GM21737 (cell line): ENCODE data around the gene TMEM79.
"Not testable (repeated sequence)": the region's sequence is repeated elsewhere in the genome, so short reads cannot be mapped to it uniquely, and the experiment has no call there.

Experiments
- ATAC-seq: cut with Tn5 transposase; IDR thresholded peaks from one replicate; pipeline ENCODE4 v1.9.1; 2021; ENCODE audit warnings: mild to moderate bottlenecking, moderate library complexity; ENCODE audit not compliant: unreplicated experiment

Gene TMEM79

DNA sequence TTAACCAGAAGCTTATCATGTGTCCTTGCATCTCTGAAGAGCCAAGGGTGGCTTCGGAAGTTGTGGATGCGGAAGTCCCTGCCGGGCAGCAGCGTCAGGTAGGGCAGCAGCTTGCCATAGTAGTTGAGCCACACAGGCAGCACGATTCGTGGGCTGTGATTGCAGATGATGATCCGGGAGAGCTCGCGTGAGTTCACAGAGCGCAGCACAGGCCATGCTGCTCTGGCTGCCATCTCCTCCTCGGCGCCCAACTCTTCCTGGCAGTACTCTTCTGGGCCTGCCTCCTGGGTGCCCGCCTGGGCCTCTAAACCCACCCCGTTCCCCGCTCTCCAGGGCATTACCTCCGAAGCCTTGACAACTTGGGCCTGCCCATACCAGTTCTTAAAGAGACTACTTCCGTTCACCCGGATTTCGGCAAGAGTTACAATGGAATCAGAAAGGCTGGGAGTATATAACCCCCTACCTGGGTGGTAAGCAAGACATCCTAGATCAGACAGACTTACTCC lies 14.8 kb downstream of the TMEM79 start, which contains the start of gene VHLL:
Gene VHLL, minus strand, starts transcription at position 456 of the 506 bp plus-strand sequence. Its CDS starts 118 bp downstream, at position 338.
- no peak for ATAC-seq

GRCh38 chr1:156303241-156303640 lies 19.1 kb downstream of the TMEM79 start:
- no peak for ATAC-seq

GRCh38 chr1:156305215-156305614 lies 21.1 kb downstream of the TMEM79 start:
- ATAC-seq, result no peak

- no peak for ATAC-seq
These were observed 24.0 kb downstream of the TMEM79 start for GRCh38 chr1:156308078-156308477.

DNA sequence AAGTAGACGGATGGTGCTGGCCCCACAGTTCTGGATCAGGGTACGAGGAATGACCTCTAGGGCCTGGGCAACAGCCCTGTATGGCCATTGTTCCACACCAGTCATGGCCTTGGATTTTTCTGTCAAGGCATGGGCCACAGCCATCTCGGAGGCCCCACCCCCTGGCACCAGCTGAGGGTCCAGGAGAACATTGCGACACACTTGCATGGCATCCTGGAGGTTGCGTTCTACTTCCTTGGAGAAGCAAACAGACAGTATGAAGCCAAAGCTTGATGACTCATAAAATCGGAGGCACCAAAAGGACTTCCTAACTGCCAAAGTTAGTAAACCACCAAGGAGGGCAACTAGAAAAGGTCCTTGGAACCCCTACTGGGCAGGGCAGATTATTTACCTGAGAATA lies 26.8 kb downstream of the TMEM79 start:
- ATAC-seq, result no peak

GRCh38 chr1:156316909-156317308 lies 32.8 kb downstream of the TMEM79 start:
- no peak for ATAC-seq

GRCh38 chr1:156319664-156320063 lies 35.5 kb downstream of the TMEM79 start:
- no peak for ATAC-seq

DNA sequence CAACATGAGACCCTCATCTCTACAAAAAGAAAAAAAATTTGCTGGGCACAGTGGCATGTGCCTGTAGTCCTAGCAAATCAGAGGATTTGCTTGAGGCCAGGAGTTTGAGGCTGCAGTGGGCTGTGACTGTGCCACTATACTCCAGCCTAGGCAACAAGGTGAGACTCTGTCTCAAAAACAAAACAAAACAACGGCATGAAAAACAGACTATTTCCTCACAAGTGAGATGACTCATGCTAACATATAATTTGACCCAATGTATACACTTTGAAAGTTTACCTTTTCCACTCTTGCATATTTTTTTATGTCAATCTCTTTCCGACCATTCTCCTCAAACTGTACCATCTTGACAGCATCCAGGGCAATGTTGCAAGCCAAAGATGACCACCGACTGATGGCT lies 36.4 kb downstream of the TMEM79 start:
- no peak for ATAC-seq

GRCh38 chr1:156323179-156323578 lies 39.1 kb downstream of the TMEM79 start:
- not testable (repeated sequence) for ATAC-seq

- no peak for ATAC-seq
These were observed 52.1 kb downstream of the TMEM79 start for GRCh38 chr1:156336242-156336641.

DNA sequence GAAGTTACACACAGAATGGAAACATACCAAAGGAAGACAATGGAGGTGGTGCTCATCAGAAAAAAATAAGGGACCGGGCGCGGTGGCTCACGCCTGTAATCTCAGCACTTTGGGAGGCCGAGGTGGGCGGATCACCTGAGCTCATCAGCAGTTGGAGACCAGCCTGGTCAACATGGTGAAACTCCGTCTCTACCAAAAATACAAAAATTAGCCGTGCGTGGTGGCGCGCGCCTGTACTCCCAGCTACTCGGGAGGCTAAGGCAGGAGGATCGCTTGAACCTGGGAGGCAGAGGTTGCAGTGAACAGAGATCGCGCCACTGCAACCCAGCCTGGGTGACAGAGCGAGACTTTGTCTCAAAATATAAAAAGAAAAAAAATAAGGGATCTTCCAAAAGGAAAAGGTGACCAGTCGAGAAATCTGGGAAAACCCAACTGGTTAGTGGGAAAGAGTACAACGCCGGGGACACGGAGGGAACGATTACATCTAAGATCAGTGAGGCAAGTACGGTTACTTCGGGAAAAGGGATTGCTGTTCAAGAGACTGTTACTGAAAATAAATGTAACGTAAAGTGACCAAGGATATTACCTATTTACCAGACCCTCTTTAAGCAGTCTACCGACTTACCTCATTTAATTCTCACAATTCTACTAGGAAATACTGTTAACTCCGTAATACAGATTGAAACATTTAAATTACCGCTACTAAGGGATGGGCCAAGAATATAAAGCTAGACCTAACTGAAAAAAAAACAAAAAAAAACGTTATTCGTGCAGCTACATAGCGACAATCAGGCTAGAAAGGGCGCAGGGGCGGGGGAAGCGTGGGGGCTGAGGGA lies 53.1 kb downstream of the TMEM79 start:
- no peak for ATAC-seq

DNA sequence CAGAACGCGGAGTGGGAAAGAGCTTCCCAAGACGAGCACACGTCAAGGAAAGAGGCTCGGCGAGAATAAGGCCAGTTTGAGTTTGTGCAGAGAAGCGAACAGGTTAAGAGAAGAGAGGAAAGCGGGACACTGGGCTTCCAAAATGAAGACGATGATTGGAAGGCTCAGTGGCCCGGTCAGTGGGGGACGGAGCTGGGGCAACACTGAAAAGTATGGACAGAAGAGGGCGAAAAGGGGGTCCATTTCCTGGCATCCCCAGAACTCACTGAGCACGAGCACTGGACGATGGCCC lies 53.7 kb downstream of the TMEM79 start:
- ATAC-seq, result no peak

DNA sequence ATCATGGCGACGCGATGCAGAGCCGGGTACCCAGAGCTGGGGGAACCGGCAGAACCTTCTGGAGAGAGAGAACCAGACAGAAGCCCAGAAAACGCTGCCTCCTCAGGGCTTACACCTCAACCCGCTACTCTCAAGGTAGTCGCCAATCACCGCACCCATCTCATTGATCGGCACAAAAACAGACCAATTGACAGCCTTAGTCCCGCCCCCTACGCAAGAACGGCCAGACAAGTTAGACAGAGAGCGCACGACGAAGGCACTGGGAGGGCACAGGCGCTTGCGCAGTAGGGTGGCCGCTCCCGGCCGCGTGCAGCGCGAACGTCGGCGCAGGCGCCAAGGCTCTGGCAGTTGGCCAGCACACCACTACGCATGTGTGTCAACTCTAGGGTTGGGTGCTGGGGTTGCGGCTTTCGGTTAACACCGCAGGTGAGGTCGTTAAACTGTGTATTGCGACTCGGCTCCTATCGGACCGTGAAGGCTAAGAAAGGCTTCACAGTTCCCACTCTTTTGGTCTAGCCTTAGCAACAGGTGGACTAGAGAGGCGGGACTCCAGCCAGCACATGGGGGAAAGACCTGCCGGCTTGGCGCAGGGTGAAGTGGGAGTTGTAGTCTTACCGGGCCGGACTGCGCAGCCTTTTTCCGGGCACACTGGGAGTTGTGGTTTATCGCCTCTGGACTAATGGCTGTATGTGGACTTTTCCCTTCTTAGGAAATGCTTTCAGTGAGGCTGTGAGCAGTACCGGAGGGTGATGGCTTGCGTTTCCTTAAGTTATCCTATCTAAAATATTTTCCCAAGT lies 54.3 kb downstream of the TMEM79 start, which contains the start of the genes CCT3 and TSACC:
Gene CCT3, minus strand, starts transcription at position 113 of the 797 bp plus-strand sequence. Its CDS starts 108 bp downstream, at position 5.
Gene TSACC, plus strand, starts transcription at position 347 of the 797 bp plus-strand sequence. CDS start 1,232 bp downstream, outside the sequence.
- ATAC-seq, result peak; percentile 86
